ENCODE measurements around the gene PKN2.

GRCh38 chr1:88825721-88826120 is 141.6 kb downstream of the PKN2 start:
- no peak for TF ChIP-seq POLR2A (IDR thresholded peaks at IDR 0.05; ENCODE audit: low read depth, low read length)
- TF ChIP-seq CTCF (conservative IDR thresholded peaks at IDR 0.05; ENCODE audit: low read depth, low read length) = no peak
